ENCODE results near the gene TMEM167B. TPM values are rescaled to one million over a fixed set of nuclear protein-coding genes. Genes with fewer than 3 reads are reported as not detected.

TMEM167B gene
- total RNA-seq, 1 donor from 2014 or later: 20.1 TPM

DNA sequence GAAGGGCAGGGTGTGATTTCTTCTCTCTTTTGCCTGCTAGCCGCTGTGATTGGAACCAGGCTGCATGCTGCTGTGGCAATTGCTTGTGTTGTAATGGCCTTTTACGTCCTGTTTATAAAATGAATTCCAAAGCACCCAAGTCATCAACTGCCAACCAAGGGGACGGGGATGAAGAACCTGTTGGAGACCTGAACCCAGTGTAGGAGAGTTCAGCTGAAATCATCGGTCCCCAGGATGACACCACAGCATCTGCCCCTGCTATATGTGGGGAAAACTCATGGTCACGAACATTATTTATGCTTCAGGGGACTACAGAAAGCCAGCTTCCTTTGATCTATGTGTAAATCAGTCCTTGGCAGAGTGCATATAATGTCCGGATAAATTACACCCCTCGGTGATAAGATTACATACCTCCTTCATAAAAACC, 3.8 kb downstream of the TMEM167B start:
- TF ChIP-seq, protein P1, sequence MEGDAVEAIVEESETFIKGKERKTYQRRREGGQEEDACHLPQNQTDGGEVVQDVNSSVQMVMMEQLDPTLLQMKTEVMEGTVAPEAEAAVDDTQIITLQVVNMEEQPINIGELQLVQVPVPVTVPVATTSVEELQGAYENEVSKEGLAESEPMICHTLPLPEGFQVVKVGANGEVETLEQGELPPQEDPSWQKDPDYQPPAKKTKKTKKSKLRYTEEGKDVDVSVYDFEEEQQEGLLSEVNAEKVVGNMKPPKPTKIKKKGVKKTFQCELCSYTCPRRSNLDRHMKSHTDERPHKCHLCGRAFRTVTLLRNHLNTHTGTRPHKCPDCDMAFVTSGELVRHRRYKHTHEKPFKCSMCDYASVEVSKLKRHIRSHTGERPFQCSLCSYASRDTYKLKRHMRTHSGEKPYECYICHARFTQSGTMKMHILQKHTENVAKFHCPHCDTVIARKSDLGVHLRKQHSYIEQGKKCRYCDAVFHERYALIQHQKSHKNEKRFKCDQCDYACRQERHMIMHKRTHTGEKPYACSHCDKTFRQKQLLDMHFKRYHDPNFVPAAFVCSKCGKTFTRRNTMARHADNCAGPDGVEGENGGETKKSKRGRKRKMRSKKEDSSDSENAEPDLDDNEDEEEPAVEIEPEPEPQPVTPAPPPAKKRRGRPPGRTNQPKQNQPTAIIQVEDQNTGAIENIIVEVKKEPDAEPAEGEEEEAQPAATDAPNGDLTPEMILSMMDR (IDR thresholded peaks at IDR 0.05; ENCODE audit: insufficient read depth, low read length, poor library complexity, severe bottlenecking): no peak
- H3K36me3 ChIP-seq (ENCODE audit: control insufficient read depth, insufficient read depth, low read length): no peaks in the 10 kb centered on the region
- H3K4me3 ChIP-seq (ENCODE audit: low read depth, low read length): no peak overlapping the region
- DNase-seq (ENCODE audit: low read depth): no peak
- no peaks in the 10 kb centered on the region for H3K27me3 ChIP-seq (ENCODE audit: control insufficient read depth, insufficient read depth, low read length)

DNA sequence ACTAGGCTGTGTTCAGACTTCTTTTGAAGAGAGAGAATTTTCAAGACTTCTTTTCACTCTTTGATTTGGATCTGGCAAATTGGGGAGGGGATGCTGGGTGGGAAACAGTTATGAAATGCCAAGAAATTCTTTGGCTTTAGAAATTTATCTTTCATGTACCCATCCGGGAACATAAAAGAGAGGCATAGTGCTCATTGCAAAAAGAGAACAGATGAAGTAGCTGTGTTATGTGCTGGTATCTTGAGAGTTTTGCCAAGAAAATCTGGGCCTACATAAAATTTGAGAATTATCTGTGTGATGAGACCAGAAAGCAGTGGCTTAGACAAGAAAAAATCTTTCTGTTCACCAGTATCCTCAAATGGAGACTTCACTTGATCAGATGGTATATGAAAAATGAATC, 4.3 kb downstream of the TMEM167B start:
- no peak for DNase-seq (ENCODE audit: low read depth)
- TF ChIP-seq, protein P1 (IDR thresholded peaks at IDR 0.05; ENCODE audit: insufficient read depth, low read length, poor library complexity, severe bottlenecking): no peak
- Histone ChIP-seq H3K4me3 (ENCODE audit: low read depth, low read length) (no peak overlapping the region), H3K36me3 (ENCODE audit: control insufficient read depth, insufficient read depth, low read length) (no peaks in the 10 kb centered on the region), H3K27me3 (ENCODE audit: control insufficient read depth, insufficient read depth, low read length) (no peaks in the 10 kb centered on the region)

DNA sequence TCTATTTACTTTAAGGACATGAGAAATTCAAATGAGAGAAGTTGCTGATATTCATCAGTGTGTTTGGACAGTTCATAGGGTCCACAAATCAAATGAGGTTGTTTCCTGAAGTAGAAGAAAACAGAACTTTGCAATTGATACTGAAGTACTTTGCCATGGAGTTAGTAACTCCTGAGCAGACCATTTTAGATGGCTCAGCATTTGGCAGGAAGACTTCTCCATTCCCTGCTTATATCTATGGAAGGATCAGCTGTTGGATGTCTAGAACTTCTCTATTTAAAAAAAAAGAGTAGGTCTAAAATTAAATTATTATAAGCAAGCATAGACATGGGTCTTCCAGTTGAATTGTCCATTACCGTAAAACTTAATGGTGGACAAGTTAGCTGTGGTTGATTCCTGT, 5.1 kb downstream of the TMEM167B start:
- no peaks in the 10 kb centered on the region for H3K27me3 ChIP-seq (ENCODE audit: control insufficient read depth, insufficient read depth, low read length)
- TF ChIP-seq, protein P1 (IDR thresholded peaks at IDR 0.05; ENCODE audit: insufficient read depth, low read length, poor library complexity, severe bottlenecking): no peak
- H3K36me3 ChIP-seq (ENCODE audit: control insufficient read depth, insufficient read depth, low read length): no peaks in the 10 kb centered on the region
- no peak overlapping the region for H3K4me3 ChIP-seq (ENCODE audit: low read depth, low read length)
- no peak for DNase-seq (ENCODE audit: low read depth)

DNA sequence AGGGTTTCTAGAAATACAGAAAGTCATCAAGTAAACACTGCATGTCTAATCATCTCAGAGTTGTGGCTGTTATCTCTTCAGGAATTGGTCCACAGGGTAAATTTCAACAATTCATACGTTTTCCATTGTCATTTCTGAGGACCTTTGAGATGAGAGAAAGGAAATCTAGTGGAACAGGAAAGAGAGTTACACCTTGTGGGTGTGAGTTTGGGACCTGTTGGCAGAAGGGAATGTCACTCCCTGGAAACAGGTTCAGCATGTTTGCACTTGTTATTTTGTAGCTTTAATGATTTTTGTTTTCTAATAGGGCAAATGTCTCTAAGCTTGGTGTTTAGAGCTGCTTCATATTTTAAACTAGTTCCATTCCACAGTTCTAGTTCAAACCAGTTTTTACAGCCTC, 5.6 kb downstream of the TMEM167B start:
- TF ChIP-seq, protein P1 (IDR thresholded peaks at IDR 0.05; ENCODE audit: insufficient read depth, low read length, poor library complexity, severe bottlenecking): no peak
- no peak overlapping the region for H3K4me3 ChIP-seq (ENCODE audit: low read depth, low read length)
- no peak for DNase-seq (ENCODE audit: low read depth)
- H3K36me3 ChIP-seq (ENCODE audit: control insufficient read depth, insufficient read depth, low read length): no peaks in the 10 kb centered on the region
- H3K27me3 ChIP-seq (ENCODE audit: control insufficient read depth, insufficient read depth, low read length): no peaks in the 10 kb centered on the region

DNA sequence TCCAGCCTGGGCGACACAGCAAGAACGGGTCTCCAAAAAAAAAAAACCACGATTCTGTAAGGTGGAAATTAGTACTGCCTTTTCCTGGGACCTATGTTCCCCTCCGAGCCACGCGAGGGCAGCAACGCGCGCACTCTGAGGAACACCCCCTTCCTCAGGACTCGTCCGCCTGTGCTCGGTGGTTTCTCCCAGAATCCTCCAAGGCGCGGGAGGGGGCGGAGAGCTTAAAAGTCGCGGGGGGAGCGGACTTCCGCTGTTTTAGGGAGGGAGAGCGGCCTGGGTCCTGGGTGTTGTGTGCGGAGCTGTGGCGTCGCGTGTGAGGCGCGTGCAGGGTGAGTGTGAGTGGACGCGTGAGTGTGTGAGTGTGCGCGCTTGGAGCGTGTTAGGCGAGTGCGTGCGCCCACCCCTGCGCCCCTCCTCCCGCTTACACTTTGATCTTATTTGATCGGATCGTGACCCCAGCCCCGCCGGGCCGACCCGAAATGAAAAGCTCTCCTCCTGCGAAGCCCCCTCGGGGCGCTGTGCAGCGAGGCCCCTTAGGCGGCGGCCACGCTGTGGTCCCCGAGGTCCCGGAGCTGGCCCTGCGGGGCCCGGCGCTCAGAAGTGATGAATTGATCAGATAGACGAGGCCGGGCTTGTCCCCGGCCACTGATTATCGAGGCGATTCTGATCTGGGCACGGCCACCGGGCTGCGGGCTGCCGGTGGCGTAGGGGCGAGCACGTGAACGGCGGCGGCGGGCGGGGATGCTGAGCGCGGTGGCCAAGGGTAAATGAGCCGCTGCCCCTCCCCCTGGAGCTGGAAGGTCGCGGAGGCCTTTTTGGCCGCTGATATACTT, 9.6 kb downstream of the TMEM167B start:
- peak; percentile 79 for DNase-seq (ENCODE audit: low read depth)
- Histone ChIP-seq H3K4me3 (ENCODE audit: low read depth, low read length) (peak overlapping the region; percentile 92), H3K36me3 (ENCODE audit: control insufficient read depth, insufficient read depth, low read length) (no peaks in the 10 kb centered on the region), H3K27me3 (ENCODE audit: control insufficient read depth, insufficient read depth, low read length) (no peaks in the 10 kb centered on the region)
- TF ChIP-seq, protein P1 (IDR thresholded peaks at IDR 0.05; ENCODE audit: insufficient read depth, low read length, poor library complexity, severe bottlenecking): peak; percentile 86
